ENCODE results near the gene DOCK4.

Gene DOCK4

DNA sequence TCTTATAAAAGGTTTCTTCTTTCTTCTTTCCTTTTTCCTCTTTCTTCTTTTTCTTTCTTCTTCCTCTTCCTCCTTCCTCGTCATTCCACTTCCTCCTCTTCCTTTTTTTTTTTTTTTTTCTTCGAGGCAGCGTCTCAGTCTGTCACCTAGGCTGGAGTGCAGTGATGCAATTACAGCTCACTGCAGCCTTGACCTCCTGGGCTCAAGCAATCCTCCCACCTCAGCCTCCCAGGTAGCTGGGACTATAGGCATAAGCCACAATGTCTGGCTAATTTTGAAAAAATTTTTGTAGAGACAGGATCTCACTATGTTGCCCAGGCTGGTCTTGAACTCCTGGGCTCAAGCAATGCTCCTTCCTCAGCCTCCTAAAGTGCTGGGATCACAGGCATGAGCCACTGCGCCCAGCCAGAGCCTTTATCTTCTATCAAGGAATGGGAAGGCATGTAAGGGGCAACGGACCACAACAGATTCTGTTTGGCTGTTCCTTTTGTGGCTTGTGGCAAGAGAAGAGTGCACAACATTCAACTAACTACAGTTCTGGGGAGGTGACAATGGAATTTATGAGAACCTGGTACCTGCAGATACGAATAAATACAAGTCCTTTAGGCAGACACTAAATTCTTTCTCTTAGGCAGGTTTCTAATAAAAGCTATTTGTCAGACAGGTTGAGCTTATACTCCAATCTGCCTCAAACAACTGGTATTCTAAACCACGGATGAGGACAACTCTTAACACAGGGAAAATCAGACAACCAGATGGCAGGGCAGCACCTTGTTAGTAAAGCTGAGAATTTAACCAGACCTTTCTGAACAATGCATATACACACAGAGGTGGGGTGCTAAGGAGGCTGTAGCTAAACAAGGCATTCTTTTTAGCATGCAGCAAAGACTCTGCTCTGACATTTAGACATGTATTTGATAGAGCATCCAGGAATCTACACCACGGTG, 100.3 kb downstream of the DOCK4 start:
- DNase-seq = no peak

DNA sequence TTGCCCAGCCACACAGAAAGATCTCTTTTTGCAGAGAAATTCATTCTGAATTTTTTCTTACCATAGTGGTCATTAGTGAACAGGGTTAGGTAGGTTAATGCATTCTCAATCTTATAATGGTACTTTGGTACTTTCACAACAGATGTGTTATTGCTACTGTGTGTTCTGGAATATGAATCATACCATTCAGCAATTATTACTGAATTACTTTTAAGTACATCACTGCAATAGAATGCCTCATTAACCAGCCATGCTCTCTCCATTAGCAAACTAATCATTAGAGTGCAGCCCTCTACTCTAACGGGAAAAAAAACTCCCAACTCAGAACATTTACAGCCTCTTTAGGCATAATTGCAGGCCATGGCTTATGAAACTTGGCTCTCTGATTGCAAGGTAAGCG, 102.1 kb downstream of the DOCK4 start:
- no peak for DNase-seq

- no peak for DNase-seq
These were observed 103.0 kb downstream of the DOCK4 start for GRCh38 chr7:112103246-112103645.

- no peak for DNase-seq
These were observed 104.9 kb downstream of the DOCK4 start for GRCh38 chr7:112101201-112101846.

DNA sequence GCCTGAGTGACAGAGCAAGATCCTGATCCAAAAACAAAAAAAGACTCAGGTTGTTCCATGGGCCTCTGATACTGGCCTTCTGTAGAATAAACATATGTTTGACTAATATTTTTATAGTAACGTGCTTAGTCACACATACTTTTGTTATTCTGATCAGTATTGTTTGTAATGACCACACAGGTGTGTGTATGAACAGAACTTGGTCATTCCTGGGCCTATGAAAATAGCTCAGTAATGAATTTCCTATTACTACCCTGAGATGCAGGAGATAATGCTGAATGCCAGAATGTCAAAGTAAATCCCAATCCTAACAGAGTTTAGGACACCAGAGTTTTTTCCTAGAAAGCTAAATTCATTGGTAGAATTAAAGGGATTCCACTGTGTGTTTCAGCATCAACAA, 108.7 kb downstream of the DOCK4 start:
- no peak for DNase-seq

DNA sequence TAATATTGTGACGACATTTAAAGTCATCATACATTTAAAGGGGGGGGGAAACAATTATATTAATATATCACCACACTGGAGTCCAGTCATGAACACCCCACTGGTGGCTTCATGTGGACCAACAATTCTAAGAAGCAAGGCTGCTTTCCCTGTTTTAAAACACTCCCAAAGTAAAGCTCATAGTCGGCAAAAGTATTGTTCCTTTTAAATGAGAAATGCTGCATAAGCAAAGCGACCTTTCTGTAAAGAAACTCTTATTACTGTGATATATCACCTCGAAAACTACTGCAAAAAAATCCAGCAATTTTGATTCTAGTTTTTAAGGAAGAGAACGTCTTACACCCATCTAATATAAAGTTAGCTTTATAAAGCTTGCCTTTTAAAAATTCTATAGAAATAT, 112.8 kb downstream of the DOCK4 start:
- DNase-seq = no peak

- DNase-seq = no peak
These were observed 113.3 kb downstream of the DOCK4 start for GRCh38 chr7:112092709-112093395.

DNA sequence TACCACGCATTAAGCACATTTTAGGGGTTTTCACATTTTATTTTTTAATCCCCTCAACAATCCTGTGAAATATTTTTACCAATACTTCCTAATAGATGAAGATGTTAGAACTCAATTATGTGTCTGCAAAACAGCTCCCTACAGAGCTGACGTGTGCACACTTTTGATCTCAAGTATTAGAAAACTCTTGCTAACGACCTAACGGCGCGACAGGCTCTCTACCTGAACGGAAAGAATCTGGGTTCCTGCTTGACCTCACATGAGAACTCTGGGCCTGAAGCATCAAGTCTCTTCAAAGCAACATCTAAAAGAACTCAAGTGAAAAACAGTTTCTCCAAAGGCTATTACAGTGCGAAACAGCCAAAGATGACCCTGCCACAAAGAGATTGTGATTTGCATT, 113.9 kb downstream of the DOCK4 start:
- DNase-seq = no peak

GRCh38 chr7:112091768-112092167, 114.4 kb downstream of the DOCK4 start:
- DNase-seq = no peak

DNA sequence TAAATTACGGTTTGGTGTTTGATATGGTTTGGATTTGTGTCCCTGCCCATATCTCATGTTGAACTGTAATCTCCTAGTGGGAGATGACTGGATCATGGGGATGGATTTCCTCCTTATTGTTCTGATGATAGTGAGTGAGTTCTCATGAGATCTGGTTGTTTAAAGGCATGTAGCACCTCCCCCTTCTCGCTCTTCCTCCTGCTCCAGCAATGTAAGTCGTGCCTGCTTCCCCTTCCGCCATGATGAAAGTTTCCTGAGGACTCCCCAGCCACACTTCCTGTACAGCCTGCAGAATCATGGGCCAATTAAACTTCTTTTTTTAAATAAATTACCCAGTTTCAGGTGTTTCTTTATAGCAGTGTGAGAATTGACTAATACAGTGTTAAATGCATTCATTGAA, 116.6 kb downstream of the DOCK4 start:
- DNase-seq = no peak

- no peak for DNase-seq
These were observed 117.6 kb downstream of the DOCK4 start for GRCh38 chr7:112088484-112089016.

DNA sequence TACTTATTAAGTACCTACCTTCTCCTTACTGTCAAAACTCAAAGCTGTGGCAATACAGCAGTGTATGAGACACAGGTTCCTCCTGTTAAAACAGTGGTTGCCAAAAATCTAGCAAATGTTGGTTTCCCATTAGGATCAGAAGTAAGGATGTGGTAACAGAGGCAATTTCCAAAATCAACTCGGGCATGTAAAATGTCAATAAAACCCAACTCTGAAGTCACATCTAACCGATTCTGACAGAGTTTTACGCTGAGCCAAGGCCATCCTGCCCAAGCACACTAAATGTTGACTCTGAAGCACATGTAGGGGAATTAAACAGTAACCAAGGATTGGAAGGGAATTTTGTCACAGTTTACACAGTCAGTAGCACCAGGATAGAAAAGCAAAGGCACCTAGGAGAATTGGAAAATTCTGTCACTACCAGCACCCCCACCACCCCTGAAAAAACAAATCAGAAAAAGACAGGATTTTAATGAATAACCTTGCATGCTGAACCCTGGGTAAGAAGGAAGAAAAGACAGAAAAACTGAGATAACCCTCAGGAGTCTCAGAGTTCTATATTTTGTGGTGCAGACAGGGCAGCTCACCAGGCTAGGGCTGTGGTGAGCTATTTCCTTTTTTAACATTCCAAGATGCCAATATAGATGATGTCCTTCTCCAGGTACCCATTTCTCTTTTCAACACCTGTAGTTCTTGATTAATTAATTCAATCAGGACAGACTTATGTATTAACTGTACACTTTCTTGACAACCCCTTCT, 119.5 kb downstream of the DOCK4 start:
- no peak for DNase-seq

- DNase-seq = no peak
These were observed 121.7 kb downstream of the DOCK4 start for GRCh38 chr7:112084520-112084971.

DNA sequence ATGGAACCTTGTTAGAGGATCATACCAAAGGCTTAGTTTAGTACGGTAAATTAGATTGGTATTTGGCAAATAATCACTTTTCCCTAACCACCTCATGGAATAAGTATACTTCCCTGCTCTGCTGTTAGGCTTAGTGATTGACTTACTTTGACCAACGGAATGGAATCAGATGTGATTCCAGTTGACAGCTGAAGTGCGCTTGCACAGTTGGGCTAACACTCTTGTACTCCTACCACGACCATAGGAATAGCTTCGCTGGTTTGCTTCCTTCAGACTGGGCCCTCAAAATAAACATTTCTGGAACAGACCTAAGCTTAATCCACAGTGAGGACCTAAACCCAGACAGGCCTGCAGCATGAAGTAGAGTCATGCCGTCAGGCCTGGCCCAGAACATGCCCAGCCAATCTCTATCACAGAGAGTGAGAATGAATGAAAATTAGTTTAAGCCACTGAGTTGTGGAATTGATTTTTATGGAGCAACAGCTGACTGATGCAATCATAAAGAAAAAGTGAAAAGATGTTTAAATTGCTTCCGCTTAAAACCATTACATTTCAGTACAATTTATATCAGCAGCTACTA, 122.3 kb downstream of the DOCK4 start:
- DNase-seq = no peak

DNA sequence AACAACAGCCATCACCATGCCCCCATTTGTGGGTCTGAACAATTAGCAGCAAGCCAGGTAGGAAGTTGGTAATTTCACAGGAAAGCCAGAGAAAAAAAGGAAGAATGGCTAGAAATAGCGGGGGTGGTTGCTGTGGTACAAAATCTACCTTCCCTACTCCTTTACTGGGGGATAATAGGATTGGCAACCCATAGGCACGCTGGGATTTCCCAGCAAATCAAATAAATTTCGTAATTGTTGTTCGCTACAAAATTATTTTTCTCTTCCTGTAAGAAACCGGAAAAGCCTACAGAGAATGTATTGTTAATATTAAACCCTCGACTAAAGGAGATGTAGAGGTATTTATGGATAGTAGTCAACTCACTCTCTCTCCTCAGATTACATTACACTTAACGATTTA, 123.9 kb downstream of the DOCK4 start:
- DNase-seq = no peak

GRCh38 chr7:112081778-112082177, 124.4 kb downstream of the DOCK4 start:
- peak; percentile 10 for DNase-seq

DNA sequence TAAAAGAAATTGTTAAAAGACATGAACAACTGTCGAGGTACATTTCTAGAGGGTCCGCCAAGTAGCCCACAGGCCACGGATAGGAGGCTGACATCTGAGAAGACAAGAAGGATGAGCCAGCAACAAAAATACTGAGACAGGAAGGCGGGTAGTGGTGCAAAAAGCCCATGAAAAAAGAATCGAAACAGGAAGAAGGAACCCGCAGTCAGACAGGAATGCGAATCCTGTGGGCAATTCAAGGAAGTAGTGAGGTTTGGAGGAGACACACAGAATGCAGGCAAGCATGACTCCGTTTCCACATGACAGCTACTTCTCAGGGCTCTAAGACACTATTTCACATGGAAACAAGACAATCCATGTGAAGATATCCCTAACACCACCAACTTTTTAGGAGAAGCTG, 125.2 kb downstream of the DOCK4 start:
- peak; percentile 18 for DNase-seq

DNA sequence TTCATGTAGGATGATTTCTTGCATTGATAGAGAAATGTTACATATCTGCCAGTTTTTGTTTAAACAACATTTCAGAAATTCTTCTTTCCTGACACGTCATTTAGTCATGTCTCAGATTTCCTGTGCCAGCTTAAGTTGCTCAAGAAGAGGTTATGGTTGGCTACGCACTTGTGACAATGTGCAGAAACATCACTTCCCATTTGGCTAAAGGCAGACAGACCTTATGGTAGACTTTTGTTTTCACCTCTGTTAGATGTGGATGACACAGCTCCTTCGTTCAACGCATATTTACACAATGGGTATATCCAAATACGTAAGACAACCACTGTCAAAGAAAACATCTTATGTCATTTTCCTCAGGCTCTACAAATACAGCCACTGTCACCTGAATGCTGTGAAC, 125.8 kb downstream of the DOCK4 start:
- peak; percentile 20 for DNase-seq

DNA sequence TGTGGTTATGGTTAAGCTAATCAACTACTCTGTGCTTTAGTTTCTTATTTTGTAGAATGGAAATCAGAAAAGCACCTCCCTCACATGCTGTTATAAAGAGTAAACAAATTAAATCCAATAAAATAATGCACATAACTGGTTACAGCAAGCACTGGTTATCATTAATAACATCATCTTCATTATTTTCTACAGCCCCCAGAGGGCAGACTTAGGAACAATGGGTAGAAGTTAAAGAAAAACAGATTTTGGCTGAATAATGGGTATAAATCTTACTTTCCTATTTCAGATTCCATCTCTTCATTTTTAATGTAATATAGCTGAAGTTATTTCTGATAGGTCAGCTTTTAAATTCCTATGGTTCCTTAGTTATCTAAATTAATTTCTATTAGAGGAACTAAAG, 126.5 kb downstream of the DOCK4 start:
- DNase-seq = no peak

- no peak for DNase-seq
These were observed 127.1 kb downstream of the DOCK4 start for GRCh38 chr7:112079122-112079521.

DNA sequence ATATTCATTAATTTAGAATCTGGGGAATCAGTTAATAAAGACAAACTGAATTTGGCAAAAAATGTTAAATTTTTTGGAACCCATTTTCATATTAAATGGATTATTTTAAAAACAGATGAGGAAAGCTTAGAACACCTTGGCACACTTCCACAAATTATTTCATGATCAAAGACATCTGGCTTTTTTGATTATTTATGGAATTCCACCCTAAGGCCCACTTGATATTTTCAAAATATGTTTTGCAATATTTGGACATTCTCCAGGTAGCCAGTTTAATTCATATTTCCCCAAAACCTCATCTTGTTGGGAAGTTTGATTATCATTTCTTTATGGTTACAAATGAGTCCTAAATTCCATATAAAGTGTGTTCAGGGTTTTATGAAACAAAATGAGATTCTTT, 129.9 kb downstream of the DOCK4 start:
- no peak for DNase-seq

DNA sequence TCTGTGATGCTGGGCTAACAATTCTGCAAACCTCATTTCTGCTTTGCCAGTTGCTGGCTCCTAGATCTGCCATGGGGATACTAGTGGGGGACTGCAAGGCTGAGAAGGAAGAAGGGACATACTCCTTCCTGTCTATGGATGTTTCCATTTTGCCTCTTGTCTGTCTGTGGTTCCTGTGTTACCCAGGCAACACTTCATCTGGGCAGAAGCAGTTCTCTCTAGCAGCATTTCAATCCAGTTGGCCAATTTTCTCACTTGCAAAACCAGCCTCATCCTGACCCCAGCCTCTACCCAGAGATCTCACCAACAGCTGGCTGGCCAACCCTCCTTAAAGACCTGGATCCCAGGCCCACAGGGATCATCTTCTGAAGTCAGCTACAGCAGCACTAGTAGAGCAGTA, 131.7 kb downstream of the DOCK4 start:
- no peak for DNase-seq
